ENCODE results near the gene ZNF778.
"Not testable (repeated sequence)": the region's sequence is repeated elsewhere in the genome, so short reads cannot be mapped to it uniquely, and the experiment has no call there.

The ZNF778 gene

GRCh38 chr16:89188471-89189357 lies 28.8 kb upstream of the ZNF778 start:
- not testable (repeated sequence) for ATAC-seq, H3K4me3 Mint-ChIP-seq, H3K27me3 Mint-ChIP-seq, H3K4me1 Mint-ChIP-seq, H3K27ac Mint-ChIP-seq, H3K9me3 Mint-ChIP-seq, H3K36me3 Mint-ChIP-seq

GRCh38 chr16:89189358-89190025 lies 28.0 kb upstream of the ZNF778 start:
- no peak overlapping the region for H3K4me3 Mint-ChIP-seq
- no peak for ATAC-seq

GRCh38 chr16:89190150-89190958 lies 27.1 kb upstream of the ZNF778 start:
- H3K4me1 Mint-ChIP-seq = no peaks in the 10 kb centered on the region
- no peak overlapping the region for H3K4me3 Mint-ChIP-seq
- no peaks in the 10 kb centered on the region for H3K9me3 Mint-ChIP-seq
- no peaks in the 10 kb centered on the region for H3K27me3 Mint-ChIP-seq
- ATAC-seq = no peak
- no peaks in the 10 kb centered on the region for H3K36me3 Mint-ChIP-seq
- no peak overlapping the region for H3K27ac Mint-ChIP-seq

More at GRCh38 chr16:89189358-89190025, 28.0 kb upstream of the ZNF778 start:
- H3K9me3 Mint-ChIP-seq = no peaks in the 10 kb centered on the region
- H3K27me3 Mint-ChIP-seq = no peaks in the 10 kb centered on the region
- H3K4me1 Mint-ChIP-seq = no peaks in the 10 kb centered on the region
- H3K36me3 Mint-ChIP-seq = no peaks in the 10 kb centered on the region
- H3K27ac Mint-ChIP-seq = no peak overlapping the region

GRCh38 chr16:89191033-89191900 lies 26.2 kb upstream of the ZNF778 start:
- no peak overlapping the region for H3K4me3 Mint-ChIP-seq
- no peaks in the 10 kb centered on the region for H3K36me3 Mint-ChIP-seq
- H3K27me3 Mint-ChIP-seq = no peaks in the 10 kb centered on the region

GRCh38 chr16:89191901-89192185 lies 25.7 kb upstream of the ZNF778 start:
- Mint-ChIP-seq H3K36me3 (no peaks in the 10 kb centered on the region), H3K27me3 (peaks cover 2% of the 10 kb centered on the region), H3K4me3 (no peak overlapping the region), H3K27ac (no peak overlapping the region), H3K9me3 (no peaks in the 10 kb centered on the region), H3K4me1 (no peaks in the 10 kb centered on the region)
- ATAC-seq = peak; percentile 1

More at GRCh38 chr16:89191033-89191900, 26.2 kb upstream of the ZNF778 start:
- H3K27ac Mint-ChIP-seq = no peak overlapping the region
- H3K4me1 Mint-ChIP-seq = no peaks in the 10 kb centered on the region
- no peaks in the 10 kb centered on the region for H3K9me3 Mint-ChIP-seq
- ATAC-seq = no peak

- ATAC-seq = peak; percentile 19
- H3K27me3 Mint-ChIP-seq, H3K4me3 Mint-ChIP-seq, H3K27ac Mint-ChIP-seq, H3K36me3 Mint-ChIP-seq, H3K9me3 Mint-ChIP-seq, H3K4me1 Mint-ChIP-seq: not testable (repeated sequence)
Observed at GRCh38 chr16:89192186-89192955, 25.1 kb upstream of the ZNF778 start.

GRCh38 chr16:89192956-89193575 lies 24.4 kb upstream of the ZNF778 start:
- Mint-ChIP-seq H3K9me3 (no peaks in the 10 kb centered on the region), H3K27ac (no peak overlapping the region), H3K4me1 (no peaks in the 10 kb centered on the region), H3K27me3 (peaks cover 14% of the 10 kb centered on the region), H3K36me3 (no peaks in the 10 kb centered on the region), H3K4me3 (no peak overlapping the region)
- no peak for ATAC-seq

GRCh38 chr16:89193576-89194293 lies 23.8 kb upstream of the ZNF778 start:
- no peaks in the 10 kb centered on the region for H3K9me3 Mint-ChIP-seq
- no peaks in the 10 kb centered on the region for H3K36me3 Mint-ChIP-seq
- H3K4me3 Mint-ChIP-seq = no peak overlapping the region
- H3K27me3 Mint-ChIP-seq = peaks cover 19% of the 10 kb centered on the region
- no peak overlapping the region for H3K27ac Mint-ChIP-seq
- ATAC-seq = no peak
- no peaks in the 10 kb centered on the region for H3K4me1 Mint-ChIP-seq

GRCh38 chr16:89194340-89195311 lies 22.9 kb upstream of the ZNF778 start:
- ATAC-seq = no peak
- H3K4me1 Mint-ChIP-seq = no peaks in the 10 kb centered on the region

GRCh38 chr16:89195521-89196171 lies 21.9 kb upstream of the ZNF778 start:
- no peak overlapping the region for H3K27ac Mint-ChIP-seq
- H3K36me3 Mint-ChIP-seq = no peaks in the 10 kb centered on the region
- no peaks in the 10 kb centered on the region for H3K9me3 Mint-ChIP-seq

More at GRCh38 chr16:89194340-89195311, 22.9 kb upstream of the ZNF778 start:
- no peak overlapping the region for H3K4me3 Mint-ChIP-seq
- no peaks in the 10 kb centered on the region for H3K9me3 Mint-ChIP-seq
- H3K36me3 Mint-ChIP-seq = no peaks in the 10 kb centered on the region
- peaks cover 28% of the 10 kb centered on the region for H3K27me3 Mint-ChIP-seq
- H3K27ac Mint-ChIP-seq = no peak overlapping the region

GRCh38 chr16:89197033-89197632 lies 20.4 kb upstream of the ZNF778 start:
- peaks cover 7% of the 10 kb centered on the region for H3K4me1 Mint-ChIP-seq
- H3K27ac Mint-ChIP-seq = no peak overlapping the region
- H3K36me3 Mint-ChIP-seq = no peaks in the 10 kb centered on the region
- no peak overlapping the region for H3K4me3 Mint-ChIP-seq
- no peaks in the 10 kb centered on the region for H3K9me3 Mint-ChIP-seq
- H3K27me3 Mint-ChIP-seq = peaks cover 40% of the 10 kb centered on the region
- no peak for ATAC-seq

More at GRCh38 chr16:89195521-89196171, 21.9 kb upstream of the ZNF778 start:
- H3K27me3 Mint-ChIP-seq = peaks cover 38% of the 10 kb centered on the region
- no peak for ATAC-seq
- peaks cover 7% of the 10 kb centered on the region for H3K4me1 Mint-ChIP-seq
- H3K4me3 Mint-ChIP-seq = no peak overlapping the region

All from stimulated activated memory B cell treated with anti-CD40 and anti-IgM and Interleukin-4, amounts not matched to agents 10 μg/mL and 1 μg/mL and 100 μg/mL, for 72 hours (primary cell).